Measurements from ENCODE around the gene PXT1. TPM values are rescaled to one million over a fixed set of nuclear protein-coding genes. Genes with fewer than 3 reads are reported as not detected.

PXT1 gene
- total RNA-seq, 1 donor: under 0.01 TPM

- Histone ChIP-seq H2AFZ (ENCODE audit: low read length) (no peak overlapping the region), H3K4me2 (ENCODE audit: insufficient read depth, low read length) (no peak overlapping the region), H3K9me3 (ENCODE audit: low read depth, low read length) (no peaks in the 10 kb centered on the region), H3K36me3 (ENCODE audit: insufficient read depth, low read length) (no peaks in the 10 kb centered on the region), H4K20me1 (ENCODE audit: insufficient read depth, low read length) (no peaks in the 10 kb centered on the region), H3K4me1 (ENCODE audit: insufficient read depth, low read length) (peaks cover 22% of the 10 kb centered on the region), H3K27ac (ENCODE audit: low read depth, low read length) (no peak overlapping the region), H3K4me3 (ENCODE audit: insufficient read depth, low read length) (no peak overlapping the region), H3K79me2 (ENCODE audit: insufficient read depth, low read length) (no peaks in the 10 kb centered on the region), H3K27me3 (ENCODE audit: insufficient read depth, low read length) (peaks cover 8% of the 10 kb centered on the region)
- no peak for DNase-seq (ENCODE audit: insufficient read length, low spot score, missing footprints)
- no peak for TF ChIP-seq CTCF (IDR thresholded peaks at IDR 0.05; ENCODE audit: extremely low read depth, low read depth, low read length)
These were observed 69.2 kb downstream of the PXT1 start for GRCh38 chr6:36373368-36374019.

GRCh38 chr6:36372088-36372487, 70.6 kb downstream of the PXT1 start:
- Histone ChIP-seq H3K79me2 (ENCODE audit: insufficient read depth, low read length) (no peaks in the 10 kb centered on the region), H3K9me3 (ENCODE audit: low read depth, low read length) (no peaks in the 10 kb centered on the region), H3K4me3 (ENCODE audit: insufficient read depth, low read length) (no peak overlapping the region), H4K20me1 (ENCODE audit: insufficient read depth, low read length) (no peaks in the 10 kb centered on the region), H3K4me2 (ENCODE audit: insufficient read depth, low read length) (no peak overlapping the region), H3K27me3 (ENCODE audit: insufficient read depth, low read length) (peaks cover 8% of the 10 kb centered on the region), H3K36me3 (ENCODE audit: insufficient read depth, low read length) (no peaks in the 10 kb centered on the region), H3K27ac (ENCODE audit: low read depth, low read length) (no peak overlapping the region), H2AFZ (ENCODE audit: low read length) (no peak overlapping the region), H3K4me1 (ENCODE audit: insufficient read depth, low read length) (peaks cover 22% of the 10 kb centered on the region)
- no peak for DNase-seq (ENCODE audit: insufficient read length, low spot score, missing footprints)
- no peak for TF ChIP-seq CTCF (IDR thresholded peaks at IDR 0.05; ENCODE audit: extremely low read depth, low read depth, low read length)

GRCh38 chr6:36371211-36371610, 71.4 kb downstream of the PXT1 start:
- no peak for DNase-seq (ENCODE audit: insufficient read length, low spot score, missing footprints)
- Histone ChIP-seq H3K27ac (ENCODE audit: low read depth, low read length) (no peak overlapping the region), H3K9me3 (ENCODE audit: low read depth, low read length) (no peaks in the 10 kb centered on the region), H4K20me1 (ENCODE audit: insufficient read depth, low read length) (no peaks in the 10 kb centered on the region), H3K27me3 (ENCODE audit: insufficient read depth, low read length) (peaks cover 8% of the 10 kb centered on the region), H3K4me2 (ENCODE audit: insufficient read depth, low read length) (no peak overlapping the region), H3K4me1 (ENCODE audit: insufficient read depth, low read length) (peaks cover 22% of the 10 kb centered on the region), H3K79me2 (ENCODE audit: insufficient read depth, low read length) (no peaks in the 10 kb centered on the region), H3K36me3 (ENCODE audit: insufficient read depth, low read length) (no peaks in the 10 kb centered on the region), H2AFZ (ENCODE audit: low read length) (no peak overlapping the region), H3K4me3 (ENCODE audit: insufficient read depth, low read length) (no peak overlapping the region)
- no peak for TF ChIP-seq CTCF (IDR thresholded peaks at IDR 0.05; ENCODE audit: extremely low read depth, low read depth, low read length)

GRCh38 chr6:36370638-36371037, 72.0 kb downstream of the PXT1 start:
- Histone ChIP-seq H4K20me1 (ENCODE audit: insufficient read depth, low read length) (no peaks in the 10 kb centered on the region), H3K27me3 (ENCODE audit: insufficient read depth, low read length) (peaks cover 8% of the 10 kb centered on the region), H3K4me2 (ENCODE audit: insufficient read depth, low read length) (no peak overlapping the region), H2AFZ (ENCODE audit: low read length) (no peak overlapping the region), H3K27ac (ENCODE audit: low read depth, low read length) (no peak overlapping the region), H3K36me3 (ENCODE audit: insufficient read depth, low read length) (no peaks in the 10 kb centered on the region), H3K79me2 (ENCODE audit: insufficient read depth, low read length) (no peaks in the 10 kb centered on the region), H3K4me3 (ENCODE audit: insufficient read depth, low read length) (no peak overlapping the region), H3K4me1 (ENCODE audit: insufficient read depth, low read length) (peaks cover 22% of the 10 kb centered on the region), H3K9me3 (ENCODE audit: low read depth, low read length) (no peaks in the 10 kb centered on the region)
- no peak for DNase-seq (ENCODE audit: insufficient read length, low spot score, missing footprints)
- TF ChIP-seq CTCF (IDR thresholded peaks at IDR 0.05; ENCODE audit: extremely low read depth, low read depth, low read length): no peak

All from osteoblast (primary cell).